Measurements from ENCODE around the gene SALL4.

DNA sequence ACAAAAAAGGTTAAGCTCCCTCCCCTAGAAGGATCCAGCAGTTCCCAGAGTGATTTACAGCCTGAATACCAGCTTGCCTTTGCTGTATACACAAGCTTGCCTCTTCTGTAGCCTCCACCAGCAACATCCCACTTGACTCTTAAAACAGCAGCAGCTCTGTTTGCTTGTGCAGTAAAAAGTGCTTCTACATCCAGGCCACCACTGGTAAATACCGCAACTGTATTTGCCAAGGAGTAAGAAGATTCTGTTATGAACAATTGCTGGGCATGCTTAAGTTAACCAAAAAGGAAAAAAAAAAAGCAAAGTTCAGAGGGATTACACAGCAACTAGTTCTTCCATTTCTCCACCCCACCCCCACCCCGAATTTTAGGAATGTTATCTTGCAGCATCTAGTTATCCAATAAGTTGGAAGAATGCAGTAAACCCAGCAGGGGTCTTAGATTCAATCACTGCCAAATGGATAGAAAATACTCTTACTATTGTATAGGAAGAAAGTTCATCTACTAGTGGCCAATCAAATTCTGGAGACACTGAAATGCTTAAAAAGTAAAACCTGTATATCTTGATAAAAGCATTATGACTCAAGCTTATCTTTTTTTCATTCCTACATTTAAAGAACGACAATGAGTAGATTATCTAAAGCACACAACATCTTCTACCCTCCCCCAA lies 4.8 kb downstream of the SALL4 start:
- TF ChIP-seq ZFP1 (CRISPR knock-in tag; IDR thresholded peaks at IDR 0.05) = no peak
- no peak for TF ChIP-seq RAD51 (IDR thresholded peaks at IDR 0.05; ENCODE audit: borderline replicate concordance, low read depth)
- TF ChIP-seq BRCA1 (IDR thresholded peaks at IDR 0.05) = no peak
- TF ChIP-seq BRCA1 (CRISPR knock-in tag; IDR thresholded peaks at IDR 0.05) = no peak
- TF ChIP-seq POLR2A (conservative IDR thresholded peaks at IDR 0.05) = no peak
- no peak for TF ChIP-seq USF1 (CRISPR knock-in tag; IDR thresholded peaks at IDR 0.05)
- no peak for TF ChIP-seq SMARCC2 (IDR thresholded peaks at IDR 0.05; ENCODE audit: low read depth)
- TF ChIP-seq, protein P1, sequence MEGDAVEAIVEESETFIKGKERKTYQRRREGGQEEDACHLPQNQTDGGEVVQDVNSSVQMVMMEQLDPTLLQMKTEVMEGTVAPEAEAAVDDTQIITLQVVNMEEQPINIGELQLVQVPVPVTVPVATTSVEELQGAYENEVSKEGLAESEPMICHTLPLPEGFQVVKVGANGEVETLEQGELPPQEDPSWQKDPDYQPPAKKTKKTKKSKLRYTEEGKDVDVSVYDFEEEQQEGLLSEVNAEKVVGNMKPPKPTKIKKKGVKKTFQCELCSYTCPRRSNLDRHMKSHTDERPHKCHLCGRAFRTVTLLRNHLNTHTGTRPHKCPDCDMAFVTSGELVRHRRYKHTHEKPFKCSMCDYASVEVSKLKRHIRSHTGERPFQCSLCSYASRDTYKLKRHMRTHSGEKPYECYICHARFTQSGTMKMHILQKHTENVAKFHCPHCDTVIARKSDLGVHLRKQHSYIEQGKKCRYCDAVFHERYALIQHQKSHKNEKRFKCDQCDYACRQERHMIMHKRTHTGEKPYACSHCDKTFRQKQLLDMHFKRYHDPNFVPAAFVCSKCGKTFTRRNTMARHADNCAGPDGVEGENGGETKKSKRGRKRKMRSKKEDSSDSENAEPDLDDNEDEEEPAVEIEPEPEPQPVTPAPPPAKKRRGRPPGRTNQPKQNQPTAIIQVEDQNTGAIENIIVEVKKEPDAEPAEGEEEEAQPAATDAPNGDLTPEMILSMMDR (IDR thresholded peaks at IDR 0.05 in 2 of 3, conservative IDR thresholded peaks at IDR 0.05 in 1 of 3; ENCODE audit: insufficient read depth in 2 of 3, low read depth in 1 of 3, low read length in 3 of 3) = no peak
- no peak for TF ChIP-seq THAP7 (CRISPR knock-in tag; IDR thresholded peaks at IDR 0.05)
- TF ChIP-seq ZNF175 (CRISPR knock-in tag; IDR thresholded peaks at IDR 0.05; ENCODE audit: low read depth) = no peak
- no peak for TF ChIP-seq CTCFL (IDR thresholded peaks at IDR 0.05; ENCODE audit: borderline replicate concordance, insufficient read depth, low read depth, low read length, poor library complexity, severe bottlenecking)
- no peak for TF ChIP-seq NFYB (IDR thresholded peaks at IDR 0.05; ENCODE audit: extremely low read depth, insufficient read length)
- TF ChIP-seq, protein P2, sequence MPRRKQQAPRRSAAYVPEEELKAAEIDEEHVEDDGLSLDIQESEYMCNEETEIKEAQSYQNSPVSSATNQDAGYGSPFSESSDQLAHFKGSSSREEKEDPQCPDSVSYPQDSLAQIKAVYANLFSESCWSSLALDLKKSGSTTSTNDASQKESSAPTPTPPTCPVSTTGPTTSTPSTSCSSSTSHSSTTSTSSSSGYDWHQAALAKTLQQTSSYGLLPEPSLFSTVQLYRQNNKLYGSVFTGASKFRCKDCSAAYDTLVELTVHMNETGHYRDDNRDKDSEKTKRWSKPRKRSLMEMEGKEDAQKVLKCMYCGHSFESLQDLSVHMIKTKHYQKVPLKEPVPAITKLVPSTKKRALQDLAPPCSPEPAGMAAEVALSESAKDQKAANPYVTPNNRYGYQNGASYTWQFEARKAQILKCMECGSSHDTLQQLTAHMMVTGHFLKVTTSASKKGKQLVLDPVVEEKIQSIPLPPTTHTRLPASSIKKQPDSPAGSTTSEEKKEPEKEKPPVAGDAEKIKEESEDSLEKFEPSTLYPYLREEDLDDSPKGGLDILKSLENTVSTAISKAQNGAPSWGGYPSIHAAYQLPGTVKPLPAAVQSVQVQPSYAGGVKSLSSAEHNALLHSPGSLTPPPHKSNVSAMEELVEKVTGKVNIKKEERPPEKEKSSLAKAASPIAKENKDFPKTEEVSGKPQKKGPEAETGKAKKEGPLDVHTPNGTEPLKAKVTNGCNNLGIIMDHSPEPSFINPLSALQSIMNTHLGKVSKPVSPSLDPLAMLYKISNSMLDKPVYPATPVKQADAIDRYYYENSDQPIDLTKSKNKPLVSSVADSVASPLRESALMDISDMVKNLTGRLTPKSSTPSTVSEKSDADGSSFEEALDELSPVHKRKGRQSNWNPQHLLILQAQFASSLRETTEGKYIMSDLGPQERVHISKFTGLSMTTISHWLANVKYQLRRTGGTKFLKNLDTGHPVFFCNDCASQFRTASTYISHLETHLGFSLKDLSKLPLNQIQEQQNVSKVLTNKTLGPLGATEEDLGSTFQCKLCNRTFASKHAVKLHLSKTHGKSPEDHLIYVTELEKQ (CRISPR knock-in tag; IDR thresholded peaks at IDR 0.05) = no peak
- no peak for TF ChIP-seq PHB (CRISPR knock-in tag; IDR thresholded peaks at IDR 0.05)

Measured in K562 (cell line).